Right cardiac atrium (tissue), 5 donors: ENCODE data around the gene FRMPD3. TPM values are rescaled to one million over a fixed set of nuclear protein-coding genes. Genes with fewer than 3 reads are reported as not detected.

Experiments
- ATAC-seq, 2 donors: fragments of 200-7000 bp; cut with Tn5 transposase; one replicate each; pipeline versions ENCODE4 v1.8.0 to v1.9.1; 2020; ENCODE audit warnings: moderate library complexity in 2 of 2, mild to moderate bottlenecking in 1 of 2
- DNase-seq, 3 donors: peaks; one replicate each; pipeline ENCODE4 v3.0.0-alpha.2; 2020
- H3K27ac ChIP-seq: one replicate; pipeline ENCODE4 v1.5.1; 2013; ENCODE audit warnings: mild to moderate bottlenecking, low read length, control low read depth, moderate library complexity
- H3K27me3 ChIP-seq: one replicate; pipeline ENCODE4 v1.6.1; 2013; ENCODE audit not compliant: control insufficient read depth, insufficient read depth
- H3K4me1 ChIP-seq: one replicate; pipeline ENCODE4 v1.6.1; 2013; ENCODE audit warnings: low read length; ENCODE audit not compliant: control insufficient read depth, insufficient read depth
- H3K4me3 ChIP-seq: one replicate; pipeline ENCODE4 v1.5.1; 2013; ENCODE audit warnings: low read length, control low read depth
- H3K9me3 ChIP-seq: one replicate; pipeline ENCODE4 v1.6.1; 2013; ENCODE audit warnings: low read length; ENCODE audit not compliant: control insufficient read depth
- WGBS: extraction: QIAGEN DNeasy Blood & Tissue Kit; methylation state at CpG from one replicate; pipeline ENCODE4 v1.1.7; 2013; 5-methylcytosine and 5-hydroxymethylcytosine counted together
- intact Hi-C, 4 donors: fragments of 100-400 bp; cut with DNase I; formaldehyde crosslinking; loops; one replicate each; pipeline versions ENCODE4 v1.11.0 to v1.14.0; 2022 to 2023
- long read RNA-seq, 4 donors: library from polyadenylated mRNA; unstranded; transcript quantifications; one replicate each; pipeline ENCODE4 v2.0.0, GENCODE V29; 2020 to 2021
- polyA plus RNA-seq: library from polyadenylated mRNA; stranded (reverse); fragments of 200-250 nt; gene quantifications from one replicate; pipeline ENCODE4 v1.2.3, GENCODE V29; 2013
- total RNA-seq, 4 donors: library from RNA; stranded (reverse); fragmentation: NEBNext Ultra II Directional; extraction: Animal tissue kit (Norgen Biotek cat#: 25700); gene quantifications; one replicate each; pipeline ENCODE4 v1.2.1, GENCODE V29; 2021
- donor health status: healthy with polysubstance abuse.
- donor health status: DM: no; HTN: yes; CAD: no.
- donor health status: DM: no; HTN: no; CAD: no.
- donor health status: DM: no; HTN: yes; CAD: no; lungs with severe emphysema.
- donor health status: DM: yes; HTN: yes; CAD: no.

Gene FRMPD3
- under 1 TPM; 0.11 to 0.36 (median 0.27) TPM for total RNA-seq
- 0.05 TPM for polyA plus RNA-seq
- long read RNA-seq, donor 1 = 0 reads
- long read RNA-seq, donor 2 = 0 reads
- long read RNA-seq, donor 3 = 0 reads
- long read RNA-seq, donor 4 = 0 reads

GRCh38 chrX:107448998-107449835 is at the start of gene FRMPD3:
FRMPD3 (plus strand) TSS chrX:107449652; CDS start chrX:107526589, 76,937 bp downstream.
- no peak for ATAC-seq
- Histone ChIP-seq H3K27ac (no peak within 1 kb of the TSS), H3K27me3 (no peaks in the 10 kb centered on the region), H3K4me3 (peak within 1 kb of the TSS; percentile 41), H3K9me3 (no peaks in the 10 kb centered on the region), H3K4me1 (peaks cover 2% of the 10 kb centered on the region)
- intact Hi-C loops = no loop called here
- peak; percentile 19 to 50 (median 46) for DNase-seq
- WGBS = 1% methylated on average over 67 of the region's 69 CpGs

GRCh38 chrX:107420571-107420970 is 28.9 kb upstream of the FRMPD3 start:
- no peak for ATAC-seq

GRCh38 chrX:107421337-107421861 is 28.1 kb upstream of the FRMPD3 start:
- H3K27me3 ChIP-seq = no peaks in the 10 kb centered on the region
- H3K27ac ChIP-seq = no peak overlapping the region
- H3K4me1 ChIP-seq = no peaks in the 10 kb centered on the region
- WGBS = 57% methylated on average over 3 of the region's 3 CpGs
- ATAC-seq (no peak), DNase-seq (no peak)
- no peaks in the 10 kb centered on the region for H3K9me3 ChIP-seq
- H3K4me3 ChIP-seq = no peak overlapping the region
- intact Hi-C loops = no loop called here

More at GRCh38 chrX:107420571-107420970, 28.9 kb upstream of the FRMPD3 start:
- no peak for DNase-seq
- WGBS = 72% methylated on average over 2 of the region's 2 CpGs
- H3K27ac ChIP-seq = no peak overlapping the region
- no peaks in the 10 kb centered on the region for H3K4me1 ChIP-seq
- H3K4me3 ChIP-seq = no peak overlapping the region
- no peaks in the 10 kb centered on the region for H3K27me3 ChIP-seq
- no peaks in the 10 kb centered on the region for H3K9me3 ChIP-seq
- intact Hi-C loops = no loop called here

GRCh38 chrX:107429090-107429489 is 20.4 kb upstream of the FRMPD3 start:
- intact Hi-C loops = no loop called here
- Histone ChIP-seq H3K9me3 (no peaks in the 10 kb centered on the region), H3K4me3 (no peak overlapping the region), H3K27ac (no peak overlapping the region), H3K4me1 (no peaks in the 10 kb centered on the region), H3K27me3 (no peaks in the 10 kb centered on the region)
- ATAC-seq = no peak
- WGBS = 59% methylated on average over 6 of the region's 6 CpGs
- DNase-seq = peak in 1 of 3 donors; percentile 32

- H3K4me3 ChIP-seq = no peak overlapping the region
- H3K9me3 ChIP-seq = no peaks in the 10 kb centered on the region
- no peak overlapping the region for H3K27ac ChIP-seq
- no peaks in the 10 kb centered on the region for H3K4me1 ChIP-seq
- no peak for ATAC-seq
- intact Hi-C loops = no loop called here
- WGBS = 74% methylated on average over 3 of the region's 3 CpGs
- no peaks in the 10 kb centered on the region for H3K27me3 ChIP-seq
- no peak for DNase-seq
Observed at GRCh38 chrX:107440187-107440586, 9.3 kb upstream of the FRMPD3 start.

GRCh38 chrX:107440692-107441091 is 8.8 kb upstream of the FRMPD3 start:
- intact Hi-C loops = no loop called here
- Histone ChIP-seq H3K4me3 (no peak overlapping the region), H3K9me3 (no peaks in the 10 kb centered on the region), H3K27ac (no peak overlapping the region), H3K27me3 (no peaks in the 10 kb centered on the region), H3K4me1 (no peaks in the 10 kb centered on the region)
- 85% methylated on average over 5 of the region's 5 CpGs for WGBS
- ATAC-seq = no peak
- DNase-seq = no peak

- Histone ChIP-seq H3K27ac (no peak overlapping the region), H3K4me3 (no peak overlapping the region), H3K9me3 (no peaks in the 10 kb centered on the region), H3K27me3 (no peaks in the 10 kb centered on the region), H3K4me1 (no peaks in the 10 kb centered on the region)
- intact Hi-C loops = no loop called here
- WGBS = 60% methylated on average over 3 of the region's 3 CpGs
- ATAC-seq (no peak), DNase-seq (no peak)
Observed at GRCh38 chrX:107442914-107443527, 6.4 kb upstream of the FRMPD3 start.

- Histone ChIP-seq H3K4me1 (peaks cover 2% of the 10 kb centered on the region), H3K27me3 (no peaks in the 10 kb centered on the region), H3K4me3 (no peak overlapping the region), H3K27ac (no peak overlapping the region), H3K9me3 (no peaks in the 10 kb centered on the region)
- no peak for DNase-seq
- no peak for ATAC-seq
- WGBS = 60% methylated on average over 3 of the region's 3 CpGs
- intact Hi-C loops = no loop called here
Observed at GRCh38 chrX:107445146-107445545, 4.3 kb upstream of the FRMPD3 start.

GRCh38 chrX:107445631-107446030 is 3.8 kb upstream of the FRMPD3 start:
- Histone ChIP-seq H3K27me3 (no peaks in the 10 kb centered on the region), H3K4me1 (peaks cover 2% of the 10 kb centered on the region), H3K27ac (no peak overlapping the region), H3K9me3 (no peaks in the 10 kb centered on the region), H3K4me3 (no peak overlapping the region)
- 74% methylated on average over 1 of the region's 1 CpG for WGBS
- ATAC-seq = no peak
- intact Hi-C loops = no loop called here
- no peak for DNase-seq

- Histone ChIP-seq H3K27ac (no peak overlapping the region), H3K4me1 (peaks cover 2% of the 10 kb centered on the region), H3K4me3 (no peak overlapping the region), H3K27me3 (no peaks in the 10 kb centered on the region), H3K9me3 (no peaks in the 10 kb centered on the region)
- intact Hi-C loops = no loop called here
- peak in 1 of 2 donors; percentile 27 for ATAC-seq
- DNase-seq = no peak
Observed at GRCh38 chrX:107447642-107448041, 1.8 kb upstream of the FRMPD3 start.

GRCh38 chrX:107448625-107448997 is 841 bp upstream of the FRMPD3 start:
- WGBS = 26% methylated on average over 6 of the region's 6 CpGs
- Histone ChIP-seq H3K27ac (no peak overlapping the region), H3K27me3 (no peaks in the 10 kb centered on the region), H3K4me1 (peaks cover 2% of the 10 kb centered on the region), H3K9me3 (no peaks in the 10 kb centered on the region), H3K4me3 (peak overlapping the region; percentile 41)
- intact Hi-C loops = no loop called here
- DNase-seq = no peak
- no peak for ATAC-seq
